GM19324 (cell line): ENCODE data around the gene FGD5.
A peak's percentile ranks its signal among the peaks of the same experiment; 100 is the strongest.

Source experiments
- ATAC-seq: cut with Tn5 transposase; IDR thresholded peaks from one replicate; pipeline ENCODE4 v1.9.1; 2021; ENCODE audit warnings: mild to moderate bottlenecking, moderate library complexity; ENCODE audit not compliant: unreplicated experiment, low FRiP score

Gene FGD5

GRCh38 chr3:14947100-14947885 lies 128.5 kb downstream of the FGD5 start, which contains the start of gene NR2C2:
TSS of gene NR2C2 (plus strand) at chr3:14947583. CDS start at chr3:15003915, 56,332 bp downstream.
- peak; percentile 60 for ATAC-seq

GRCh38 chr3:14947886-14948608 lies 129.3 kb downstream of the FGD5 start:
- ATAC-seq = peak; percentile 87

- no peak for ATAC-seq
These were observed 129.9 kb downstream of the FGD5 start for GRCh38 chr3:14948609-14949038.

- no peak for ATAC-seq
These were observed 130.4 kb downstream of the FGD5 start for GRCh38 chr3:14949126-14949525.

GRCh38 chr3:14950274-14950673 lies 131.5 kb downstream of the FGD5 start:
- no peak for ATAC-seq

- no peak for ATAC-seq
These were observed 138.4 kb downstream of the FGD5 start for GRCh38 chr3:14957153-14957552.

GRCh38 chr3:14957925-14958324 lies 139.2 kb downstream of the FGD5 start:
- no peak for ATAC-seq

GRCh38 chr3:14959359-14959943 lies 140.7 kb downstream of the FGD5 start:
- ATAC-seq = no peak

- no peak for ATAC-seq
These were observed 144.0 kb downstream of the FGD5 start for GRCh38 chr3:14962762-14963161.

- ATAC-seq = no peak
These were observed 148.5 kb downstream of the FGD5 start for GRCh38 chr3:14967285-14967684.

- no peak for ATAC-seq
These were observed 150.9 kb downstream of the FGD5 start for GRCh38 chr3:14969671-14970070.

GRCh38 chr3:14976317-14976716 lies 157.6 kb downstream of the FGD5 start:
- no peak for ATAC-seq

- no peak for ATAC-seq
These were observed 161.9 kb downstream of the FGD5 start for GRCh38 chr3:14980689-14981088.
